ENCODE data around the gene ASIC3. TPM values are rescaled to one million over a fixed set of nuclear protein-coding genes. Genes with fewer than 3 reads are reported as not detected.

ASIC3 gene
- total RNA-seq, 1 donor from 2014 or later, result under 0.01 TPM

DNA sequence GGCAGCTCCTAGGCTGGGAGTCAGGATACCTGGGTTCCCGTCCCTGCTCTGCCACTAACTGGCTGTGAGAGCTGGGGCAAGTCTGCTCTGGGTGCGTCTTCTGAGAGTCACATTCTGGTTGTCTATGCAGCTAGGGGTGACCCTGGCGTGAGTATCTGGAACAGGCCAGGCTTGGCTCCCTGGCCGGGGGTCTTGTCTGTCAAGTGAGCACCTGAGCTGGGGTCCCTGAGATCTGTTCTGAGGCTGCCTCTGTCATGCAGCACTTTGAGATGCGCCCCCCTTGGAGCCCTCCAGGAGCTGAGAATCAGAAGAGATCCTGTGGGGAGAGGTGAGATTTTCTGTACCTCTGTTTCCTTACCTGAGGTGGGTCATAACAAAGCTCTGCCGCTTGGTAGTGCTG, 45.4 kb downstream of the ASIC3 start:
- FAIRE-seq (no peak), DNase-seq (ENCODE audit: low read depth) (no peak)
- TF ChIP-seq, protein P1, sequence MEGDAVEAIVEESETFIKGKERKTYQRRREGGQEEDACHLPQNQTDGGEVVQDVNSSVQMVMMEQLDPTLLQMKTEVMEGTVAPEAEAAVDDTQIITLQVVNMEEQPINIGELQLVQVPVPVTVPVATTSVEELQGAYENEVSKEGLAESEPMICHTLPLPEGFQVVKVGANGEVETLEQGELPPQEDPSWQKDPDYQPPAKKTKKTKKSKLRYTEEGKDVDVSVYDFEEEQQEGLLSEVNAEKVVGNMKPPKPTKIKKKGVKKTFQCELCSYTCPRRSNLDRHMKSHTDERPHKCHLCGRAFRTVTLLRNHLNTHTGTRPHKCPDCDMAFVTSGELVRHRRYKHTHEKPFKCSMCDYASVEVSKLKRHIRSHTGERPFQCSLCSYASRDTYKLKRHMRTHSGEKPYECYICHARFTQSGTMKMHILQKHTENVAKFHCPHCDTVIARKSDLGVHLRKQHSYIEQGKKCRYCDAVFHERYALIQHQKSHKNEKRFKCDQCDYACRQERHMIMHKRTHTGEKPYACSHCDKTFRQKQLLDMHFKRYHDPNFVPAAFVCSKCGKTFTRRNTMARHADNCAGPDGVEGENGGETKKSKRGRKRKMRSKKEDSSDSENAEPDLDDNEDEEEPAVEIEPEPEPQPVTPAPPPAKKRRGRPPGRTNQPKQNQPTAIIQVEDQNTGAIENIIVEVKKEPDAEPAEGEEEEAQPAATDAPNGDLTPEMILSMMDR (IDR thresholded peaks at IDR 0.05; ENCODE audit: insufficient read depth, low read length, severe bottlenecking), result no peak
- H3K36me3 ChIP-seq (ENCODE audit: control insufficient read depth, insufficient read depth, low read length), result peaks cover 2% of the 10 kb centered on the region
- H3K4me3 ChIP-seq (ENCODE audit: low read depth, low read length), result no peak overlapping the region
- H3K27me3 ChIP-seq (ENCODE audit: control insufficient read depth, insufficient read depth, low read length), result no peaks in the 10 kb centered on the region

DNA sequence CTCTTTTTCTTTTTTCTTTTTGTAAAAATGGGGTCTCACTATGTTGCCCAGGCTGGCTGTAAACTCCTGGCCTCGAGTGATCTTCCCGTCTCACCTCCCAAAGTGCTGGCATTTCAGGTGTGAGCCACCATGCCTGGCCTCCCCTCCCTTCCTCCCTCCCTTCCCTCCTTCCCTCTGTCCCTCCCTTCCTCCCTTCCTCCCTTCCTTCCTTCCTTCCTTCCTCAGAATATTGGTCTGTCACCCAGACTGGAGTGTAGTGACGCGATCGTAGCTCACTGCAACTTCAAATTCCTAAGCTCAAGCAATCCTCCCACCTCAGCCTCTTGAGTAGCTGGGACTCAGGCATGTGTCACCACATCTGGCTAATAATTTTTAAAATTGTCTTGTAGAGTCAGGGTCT, 46.3 kb downstream of the ASIC3 start:
- no peak for FAIRE-seq
- no peak for DNase-seq (ENCODE audit: low read depth)
- Histone ChIP-seq H3K27me3 (ENCODE audit: control insufficient read depth, insufficient read depth, low read length) (no peaks in the 10 kb centered on the region), H3K36me3 (ENCODE audit: control insufficient read depth, insufficient read depth, low read length) (peaks cover 2% of the 10 kb centered on the region), H3K4me3 (ENCODE audit: low read depth, low read length) (no peak overlapping the region)
- TF ChIP-seq, protein P1 (IDR thresholded peaks at IDR 0.05; ENCODE audit: insufficient read depth, low read length, severe bottlenecking), result no peak

DNA sequence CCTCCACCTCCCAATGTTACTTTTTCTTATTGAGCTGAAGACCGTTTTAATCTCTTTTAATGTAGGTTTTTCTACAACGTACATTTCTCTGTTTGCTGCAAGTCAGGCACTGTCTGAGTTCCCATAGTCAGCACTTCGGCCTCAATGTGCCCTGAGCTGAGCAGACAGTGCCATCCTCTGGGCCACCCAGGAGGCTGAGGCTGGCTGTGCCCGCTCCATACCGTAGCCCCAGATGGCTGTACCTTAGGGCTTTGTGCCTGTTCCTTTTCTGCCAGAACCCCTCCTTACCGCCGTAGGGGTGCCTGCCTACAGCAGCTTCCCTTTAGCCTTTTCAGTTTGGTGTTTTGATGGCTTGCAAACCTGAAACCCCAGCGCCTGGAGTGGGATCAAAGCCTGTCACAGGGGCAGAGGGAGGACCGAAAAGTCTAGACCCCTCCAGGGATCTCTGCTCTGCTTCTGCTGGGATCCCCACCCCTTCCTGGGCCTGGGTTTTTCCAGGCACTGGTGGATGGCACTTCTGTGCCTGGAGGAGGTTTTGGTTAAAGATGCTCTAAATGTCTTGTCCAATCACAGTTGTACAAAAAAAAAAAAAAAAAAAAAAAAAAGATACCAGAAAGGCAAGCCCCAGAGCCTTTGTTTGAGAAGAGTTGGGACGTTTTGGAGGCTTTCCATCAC, 46.9 kb downstream of the ASIC3 start:
- Histone ChIP-seq H3K27me3 (ENCODE audit: control insufficient read depth, insufficient read depth, low read length) (no peaks in the 10 kb centered on the region), H3K4me3 (ENCODE audit: low read depth, low read length) (no peak overlapping the region), H3K36me3 (ENCODE audit: control insufficient read depth, insufficient read depth, low read length) (peaks cover 2% of the 10 kb centered on the region)
- DNase-seq (ENCODE audit: low read depth), result no peak
- TF ChIP-seq, protein P1 (IDR thresholded peaks at IDR 0.05; ENCODE audit: insufficient read depth, low read length, severe bottlenecking), result no peak
- no peak for FAIRE-seq

GRCh38 chr7:151095828-151096475, 47.6 kb downstream of the ASIC3 start:
- FAIRE-seq (no peak), DNase-seq (ENCODE audit: low read depth) (no peak)
- Histone ChIP-seq H3K36me3 (ENCODE audit: control insufficient read depth, insufficient read depth, low read length) (peaks cover 2% of the 10 kb centered on the region), H3K27me3 (ENCODE audit: control insufficient read depth, insufficient read depth, low read length) (no peaks in the 10 kb centered on the region), H3K4me3 (ENCODE audit: low read depth, low read length) (no peak overlapping the region)
- TF ChIP-seq, protein P1 (IDR thresholded peaks at IDR 0.05; ENCODE audit: insufficient read depth, low read length, severe bottlenecking), result no peak

DNA sequence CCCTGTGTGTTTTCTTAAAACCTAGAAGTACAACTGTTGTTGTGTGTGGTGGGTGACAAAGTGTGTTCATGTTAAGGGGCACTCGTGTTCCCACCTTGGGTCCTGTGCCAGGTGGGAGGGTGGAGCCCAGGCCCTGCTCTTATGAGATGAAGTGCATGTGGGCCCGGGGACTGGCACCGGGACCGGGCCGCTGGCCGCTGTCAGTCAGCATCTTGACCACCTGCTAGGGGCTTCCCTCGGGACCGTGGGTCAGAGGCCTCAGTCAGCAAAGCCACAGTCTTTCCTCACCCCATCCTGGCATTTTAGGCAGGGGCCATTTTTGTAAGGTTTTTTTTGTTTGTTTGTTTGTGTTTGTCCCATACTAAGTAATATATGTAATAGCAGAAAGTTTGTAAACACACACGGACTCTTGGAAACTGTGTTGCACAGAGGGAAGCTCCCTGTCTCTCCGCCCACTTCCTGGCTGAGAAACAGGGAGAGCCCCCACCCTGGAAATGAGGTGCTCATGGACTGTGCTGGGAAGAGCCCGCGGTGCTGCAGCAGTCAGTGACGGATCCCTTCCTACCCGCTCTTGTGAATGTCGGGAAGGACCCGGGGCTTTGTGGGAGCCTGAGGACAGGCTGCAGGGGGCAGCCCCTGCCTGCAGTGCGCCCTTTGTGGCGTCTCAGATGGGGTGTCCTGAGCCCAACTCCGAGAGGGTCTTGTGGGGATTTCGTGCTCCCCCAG, 51.3 kb downstream of the ASIC3 start:
- Histone ChIP-seq H3K36me3 (ENCODE audit: control insufficient read depth, insufficient read depth, low read length) (peaks cover 3% of the 10 kb centered on the region), H3K27me3 (ENCODE audit: control insufficient read depth, insufficient read depth, low read length) (no peaks in the 10 kb centered on the region), H3K4me3 (ENCODE audit: low read depth, low read length) (no peak overlapping the region)
- FAIRE-seq (no peak), DNase-seq (ENCODE audit: low read depth) (no peak)
- TF ChIP-seq, protein P1 (IDR thresholded peaks at IDR 0.05; ENCODE audit: insufficient read depth, low read length, severe bottlenecking), result no peak
